RWPE1 (cell line): ENCODE measurements around the gene LCN12.
A peak's percentile ranks its signal among the peaks of the same experiment; 100 is the strongest.

ENCODE experiments used
- CTCF ChIA-PET: fragments of 350-600 bp; sonication (Branson Sonifier 250); formaldehyde crosslinking; extraction: SDS; loops from one replicate; lab custom pipeline; 2021; lab: Yijun Ruan, JAX
- POLR2A ChIA-PET: fragments of 400-600 bp; formaldehyde crosslinking; extraction: SDS; loops from one replicate; lab custom pipeline; 2020; ENCODE audit warnings: antibody characterized with exemption; ENCODE audit not compliant: low non-redundant PET; lab: Yijun Ruan, JAX
- DNase-seq: peaks from one replicate; pipeline ENCODE4 v3.0.0; 2012; ENCODE audit warnings: low spot score
- H3K27ac ChIP-seq: fragments of 450-650 bp; 2 replicates; pipeline ENCODE4 v1.5.1; 2017
- TF ChIP-seq, protein P1 (sequence below): fragments of 450-650 bp; conservative IDR thresholded peaks from 2 replicates; pipeline ENCODE4 v1.5.1; 2017; ENCODE audit warnings: low read depth, mild to moderate bottlenecking

The LCN12 gene

DNA sequence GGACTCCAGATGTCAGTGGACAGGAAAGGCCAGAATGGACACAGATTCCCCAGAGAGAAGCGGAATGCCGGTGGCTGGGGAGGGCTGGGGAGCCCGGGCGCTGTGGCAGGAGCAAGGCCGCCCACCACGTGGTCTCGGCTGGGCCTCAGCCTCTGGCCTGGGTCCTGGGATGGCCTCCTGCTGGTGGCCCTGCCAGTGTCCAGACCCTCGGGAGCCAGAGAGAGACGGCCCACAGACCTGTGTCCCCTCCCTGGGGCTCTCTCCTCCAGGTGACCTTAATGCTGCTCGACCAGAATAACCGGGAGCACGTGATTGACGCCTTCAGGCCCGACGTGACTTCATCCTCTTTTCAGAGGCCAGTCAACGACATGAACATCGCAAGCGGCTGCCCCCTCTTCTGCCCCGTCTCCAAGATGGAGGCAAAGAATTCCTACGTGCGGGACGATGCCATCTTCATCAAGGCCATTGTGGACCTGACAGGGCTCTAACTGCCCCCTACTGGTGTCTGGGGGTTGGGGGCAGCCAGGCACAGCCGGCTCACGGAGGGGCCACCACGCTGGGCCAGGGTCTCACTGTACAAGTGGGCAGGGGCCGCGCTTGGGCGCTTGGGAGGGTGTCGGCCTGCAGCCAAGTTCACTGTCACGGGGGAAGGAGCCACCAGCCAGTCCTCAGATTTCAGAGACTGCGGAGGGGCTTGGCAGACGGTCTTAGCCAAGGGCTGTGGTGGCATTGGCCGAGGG, 26.5 kb upstream of the LCN12 start:
- ChIA-PET CTCF (interaction anchor here (0.6 kb wide), 1 partner anchor 69 kb away, joined by 3 read pairs; no protein-coding TSS in a partner anchor), POLR2A (no interaction called here)
- DNase-seq: no peak
- peak overlapping the region; percentile 24 for H3K27ac ChIP-seq
- TF ChIP-seq, protein P1, sequence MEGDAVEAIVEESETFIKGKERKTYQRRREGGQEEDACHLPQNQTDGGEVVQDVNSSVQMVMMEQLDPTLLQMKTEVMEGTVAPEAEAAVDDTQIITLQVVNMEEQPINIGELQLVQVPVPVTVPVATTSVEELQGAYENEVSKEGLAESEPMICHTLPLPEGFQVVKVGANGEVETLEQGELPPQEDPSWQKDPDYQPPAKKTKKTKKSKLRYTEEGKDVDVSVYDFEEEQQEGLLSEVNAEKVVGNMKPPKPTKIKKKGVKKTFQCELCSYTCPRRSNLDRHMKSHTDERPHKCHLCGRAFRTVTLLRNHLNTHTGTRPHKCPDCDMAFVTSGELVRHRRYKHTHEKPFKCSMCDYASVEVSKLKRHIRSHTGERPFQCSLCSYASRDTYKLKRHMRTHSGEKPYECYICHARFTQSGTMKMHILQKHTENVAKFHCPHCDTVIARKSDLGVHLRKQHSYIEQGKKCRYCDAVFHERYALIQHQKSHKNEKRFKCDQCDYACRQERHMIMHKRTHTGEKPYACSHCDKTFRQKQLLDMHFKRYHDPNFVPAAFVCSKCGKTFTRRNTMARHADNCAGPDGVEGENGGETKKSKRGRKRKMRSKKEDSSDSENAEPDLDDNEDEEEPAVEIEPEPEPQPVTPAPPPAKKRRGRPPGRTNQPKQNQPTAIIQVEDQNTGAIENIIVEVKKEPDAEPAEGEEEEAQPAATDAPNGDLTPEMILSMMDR: no peak

DNA sequence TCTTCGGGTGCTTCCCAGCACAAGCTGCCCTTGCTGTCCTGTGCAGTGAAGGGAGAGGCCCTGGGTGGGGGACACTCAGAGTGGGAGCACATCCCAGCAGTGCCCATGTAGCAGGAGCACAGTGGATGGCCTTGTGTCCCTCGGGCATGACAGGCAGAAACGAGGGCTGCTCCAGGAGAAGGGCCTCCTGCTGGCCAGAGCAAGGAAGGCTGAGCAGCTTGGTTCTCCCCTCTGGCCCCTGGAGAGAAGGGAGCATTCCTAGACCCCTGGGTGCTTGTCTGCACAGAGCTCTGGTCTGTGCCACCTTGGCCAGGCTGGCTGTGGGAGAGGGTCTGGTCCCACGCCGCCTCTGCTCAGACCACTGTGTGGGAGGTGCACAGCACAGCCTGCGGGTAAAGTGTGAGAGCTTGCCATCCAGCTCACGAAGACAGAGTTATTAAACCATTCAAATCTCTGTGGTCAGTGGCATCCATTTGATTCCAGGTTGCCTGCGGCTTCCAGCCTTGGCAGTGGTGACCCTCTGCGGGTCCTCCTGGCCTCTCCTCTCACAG, 25.8 kb upstream of the LCN12 start:
- ChIA-PET POLR2A (interaction anchor here (0.6 kb wide), 1 partner anchor 9 kb away, joined by 6 read pairs; no protein-coding TSS in a partner anchor), CTCF (interaction anchor here (0.5 to 0.6 kb wide), 2 partner anchors 70 to 410 kb away, joined by 3 to 4 read pairs; no protein-coding TSS in a partner anchor)
- peak overlapping the region; percentile 24 for H3K27ac ChIP-seq
- TF ChIP-seq, protein P1: no peak
- DNase-seq: no peak

DNA sequence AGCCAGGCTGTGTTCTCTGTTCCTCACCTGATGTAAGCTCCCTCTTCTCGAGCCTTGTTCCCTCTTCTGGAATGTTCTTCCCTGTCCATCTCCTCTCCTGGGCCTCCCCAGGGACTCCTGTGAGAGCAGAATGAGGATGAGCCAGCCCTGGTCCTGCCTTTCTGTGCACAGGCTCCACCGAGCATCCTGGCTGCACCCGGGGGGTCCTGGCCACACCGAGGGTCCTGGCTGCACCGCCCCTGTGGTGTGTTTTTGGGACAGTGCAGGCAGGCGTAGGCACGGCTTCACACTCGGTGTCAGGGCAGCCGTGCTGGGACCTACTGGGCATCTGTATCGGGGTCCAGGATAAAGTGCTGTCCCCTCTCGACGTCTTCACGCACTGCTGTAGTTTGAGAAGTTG, 25.3 kb upstream of the LCN12 start:
- TF ChIP-seq, protein P1: no peak
- H3K27ac ChIP-seq: peak overlapping the region; percentile 24
- ChIA-PET POLR2A (interaction anchor here (0.6 kb wide), 1 partner anchor 8 kb away, joined by 6 read pairs; no protein-coding TSS in a partner anchor), CTCF (interaction anchor here (0.5 kb wide), 1 partner anchor 410 kb away, joined by 4 read pairs; no protein-coding TSS in a partner anchor)
- DNase-seq: no peak

DNA sequence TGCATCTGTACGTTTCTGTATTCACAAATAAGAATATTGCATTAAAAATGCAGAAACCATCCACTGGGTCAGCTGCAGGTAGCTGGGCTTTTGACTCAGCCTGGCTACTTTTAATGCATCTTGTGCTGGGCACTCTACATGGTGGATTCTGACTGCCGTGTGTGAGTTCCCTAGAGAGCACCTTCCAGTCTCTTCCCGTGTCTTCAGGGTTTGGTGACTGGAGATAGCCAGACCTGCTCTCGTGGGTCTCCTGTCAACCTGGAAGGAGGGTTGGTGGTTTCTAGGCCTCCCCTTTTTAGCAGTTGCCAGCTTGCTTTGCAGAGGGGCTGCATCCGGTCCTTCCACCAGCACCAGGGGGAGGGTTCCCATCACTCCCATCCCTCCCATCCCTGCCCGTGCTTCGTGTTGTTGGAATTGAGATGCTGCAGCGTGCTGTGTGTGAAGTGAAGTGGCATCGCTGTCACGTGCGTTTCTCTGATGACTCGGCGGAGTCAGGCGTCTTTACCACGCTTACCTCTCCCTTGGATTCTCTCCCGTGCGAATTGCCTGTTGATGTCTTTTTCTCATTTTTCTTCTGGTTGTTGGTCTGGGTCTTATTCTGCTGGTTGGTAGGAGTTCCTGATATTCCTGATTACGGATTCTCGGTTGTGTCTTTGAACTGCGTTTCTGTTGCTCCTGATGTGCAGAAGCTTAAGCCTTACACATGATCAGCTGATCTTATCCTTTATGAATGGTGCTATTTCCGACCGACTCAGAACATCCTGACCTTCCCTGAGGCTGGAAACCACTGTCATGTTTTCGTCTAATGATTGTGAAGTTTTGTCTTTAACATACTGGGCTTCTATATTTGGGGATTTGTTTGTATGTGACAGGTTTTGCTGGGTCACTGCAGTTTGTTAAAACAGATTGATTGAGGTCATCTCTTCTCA, 24.5 kb upstream of the LCN12 start:
- CTCF ChIA-PET: interaction anchor here (0.7 to 1.4 kb wide), 2 partner anchors 136 to 250 kb away, joined by 3 read pairs; no protein-coding TSS in a partner anchor
- DNase-seq: no peak

DNA sequence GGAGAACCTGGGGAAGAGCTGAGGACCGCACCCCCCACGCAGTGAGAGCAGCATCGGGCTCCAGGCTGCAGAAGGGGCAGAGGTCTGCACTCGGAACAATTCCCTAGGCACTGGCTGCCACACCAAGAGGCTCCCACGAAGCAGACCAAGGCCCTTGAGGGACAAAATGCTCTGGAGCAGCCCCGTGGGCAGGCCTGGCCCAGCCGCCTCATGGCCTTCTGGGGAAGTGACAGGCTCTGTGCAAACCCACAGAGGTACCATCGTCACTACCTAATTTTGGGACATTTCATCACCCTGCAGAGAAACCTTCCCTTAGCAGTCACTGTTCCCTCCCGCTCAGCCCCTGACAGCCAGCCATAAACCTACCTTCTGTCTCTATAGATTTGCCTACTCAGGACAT, 23.5 kb upstream of the LCN12 start:
- no peak for DNase-seq
- TF ChIP-seq, protein P1: no peak
- CTCF ChIA-PET: interaction anchor here (0.7 kb wide), 1 partner anchor 251 kb away, joined by 3 read pairs; no protein-coding TSS in a partner anchor
- POLR2A ChIA-PET: interaction anchor here (0.6 kb wide), 1 partner anchor 22 kb away, joined by 8 read pairs; no protein-coding TSS in a partner anchor
- peak overlapping the region; percentile 45 for H3K27ac ChIP-seq

More for the DNA sequence above, 24.5 kb upstream of the LCN12 start:
- POLR2A ChIA-PET: no interaction called here
- peak overlapping the region; percentile 24 for H3K27ac ChIP-seq
- TF ChIP-seq, protein P1: no peak

DNA sequence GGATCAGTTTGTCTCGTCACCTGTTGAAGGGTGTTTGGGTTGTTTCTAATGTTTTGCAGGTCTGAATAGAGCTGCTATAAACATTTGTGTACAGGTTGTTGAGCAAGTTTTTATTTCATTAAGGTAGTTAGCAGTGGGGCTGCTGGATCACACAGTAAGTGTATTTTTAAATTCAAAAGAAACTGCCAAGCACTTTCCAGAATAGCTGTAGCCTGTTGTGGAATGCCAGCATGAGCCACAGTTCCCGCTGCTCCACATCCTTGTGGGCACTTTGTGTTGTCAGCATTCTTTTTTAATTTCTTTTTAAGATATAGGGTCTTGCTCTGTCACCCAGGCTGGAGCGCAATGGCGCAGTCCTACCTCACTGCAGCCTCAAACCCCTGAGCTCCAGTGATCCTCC, 22.1 kb upstream of the LCN12 start:
- TF ChIP-seq, protein P1: no peak
- CTCF ChIA-PET: interaction anchor here (0.7 to 1.4 kb wide), 4 partner anchors 10 to 100 kb away, joined by 3 to 6 read pairs (median 4); partner anchors contain the start of gene FBXW5
- no peak overlapping the region for H3K27ac ChIP-seq
- POLR2A ChIA-PET: interaction anchor here (0.6 kb wide), 1 partner anchor 13 kb away, joined by 6 read pairs; no protein-coding TSS in a partner anchor
- DNase-seq: no peak
